K562 (cell line): ENCODE data around the gene PDZD2. TPM values are rescaled to one million over a fixed set of nuclear protein-coding genes. Genes with fewer than 3 reads are reported as not detected.

Source experiments
- ATAC-seq: fragments of 200-7000 bp; cut with Tn5 transposase; 3 replicates; pipeline ENCODE4 v1.9.1; 2020; ENCODE audit warnings: moderate library complexity
- BruUV-seq: library from RNA; stranded (reverse); fragments of 400-500 nt; replicated peaks from 2 replicates; lab custom pipeline; 2021; lab: Mats Ljungman, UMichigan
- CTCF ChIA-PET: fragments of 300-600 bp; formaldehyde crosslinking; extraction: SDS; loops from one replicate; lab custom pipeline; 2021; ENCODE audit warnings: low intra/inter-chr PET ratio; lab: Yijun Ruan, JAX
- POLR2A ChIA-PET: fragments of 300-600, 350-650 bp; sonication (Branson Sonifier 250); formaldehyde crosslinking; extraction: SDS; loops from one replicate; lab custom pipeline; 2021; ENCODE audit warnings: antibody characterized with exemption, inconsistent platforms; lab: Yijun Ruan, JAX
- DNase-seq, 4 experiments: peaks; one replicate each; pipeline versions ENCODE4 v3.0.0 to v3.0.0-alpha.2; 2011 to 2018; ENCODE audit warnings: low spot score in 3 of 4, mixed read lengths in 3 of 4; ENCODE audit errors: extremely low read depth in 1 of 4
- FAIRE-seq: peaks from 2 replicates; lab custom pipeline; 2011; peaks lifted over from hg19 to GRCh38; lab: Jason Lieb, UNC
- H2AFZ ChIP-seq: 2 replicates; pipeline ENCODE4 v1.6.0; 2011; ENCODE audit warnings: low read depth, low read length, control low read depth, inconsistent platforms
- H3K27ac ChIP-seq: fragments of 200-600 bp; 3 replicates; pipeline ENCODE4 v1.8.0; 2011; ENCODE audit warnings: low read depth, mild to moderate bottlenecking, control low read depth, inconsistent platforms, low read length, moderate library complexity, mixed read lengths; ENCODE audit errors: extremely low read depth
- H3K27me3 ChIP-seq, 2 experiments: fragments of 300-600 bp in 1 of 2; 2 replicates in 1 of 2; 3 replicates in 1 of 2; pipeline versions ENCODE4 v1.6.0 to v1.8.0; 2011; ENCODE audit warnings: inconsistent platforms in 2 of 2, low read length in 2 of 2, mild to moderate bottlenecking in 1 of 2, mixed read lengths in 1 of 2, moderate library complexity in 1 of 2; ENCODE audit not compliant: control insufficient read depth in 2 of 2, insufficient read depth in 2 of 2
- H3K36me3 ChIP-seq: fragments of 300-600 bp; 3 replicates; pipeline ENCODE4 v1.8.0; 2011; ENCODE audit warnings: mild to moderate bottlenecking, low read length, inconsistent platforms; ENCODE audit not compliant: control insufficient read depth, insufficient read depth
- H3K4me1 ChIP-seq, 2 experiments: fragments of 200-600 bp in 1 of 2; replicated peaks in 1 of 2; 2 replicates in 1 of 2; 3 replicates in 1 of 2; pipeline versions ENCODE4 v1.5.1 to v1.8.0; 2011; ENCODE audit warnings: inconsistent platforms in 2 of 2, low read length in 2 of 2, mild to moderate bottlenecking in 1 of 2, mixed read lengths in 1 of 2, moderate library complexity in 1 of 2; ENCODE audit not compliant: control insufficient read depth in 2 of 2, insufficient read depth in 2 of 2
- H3K4me2 ChIP-seq: 2 replicates; pipeline ENCODE4 v1.6.1; 2011; ENCODE audit warnings: low read length, control low read depth, inconsistent platforms, mixed read lengths; ENCODE audit not compliant: insufficient read depth
- H3K4me3 ChIP-seq: fragments of 200-600 bp; sonication (generic), shearing (Covaris generic); 2 replicates; pipeline ENCODE4 v1.5.1; 2016; ENCODE audit warnings: control low read depth, inconsistent platforms
- H3K79me2 ChIP-seq: fragments of 200-600 bp; 3 replicates; pipeline ENCODE4 v1.8.0; 2011; ENCODE audit warnings: low read length, inconsistent platforms; ENCODE audit not compliant: control insufficient read depth, insufficient read depth
- H3K9ac ChIP-seq, 2 experiments: 2 replicates each; pipeline versions ENCODE4 v1.6.0 to v1.6.1; 2011; ENCODE audit warnings: low read depth in 2 of 2, low read length in 2 of 2, control low read depth in 1 of 2, inconsistent platforms in 1 of 2, mild to moderate bottlenecking in 1 of 2, mixed read lengths in 1 of 2; ENCODE audit not compliant: insufficient read depth in 1 of 2
- H3K9me1 ChIP-seq: one replicate; pipeline ENCODE4 v1.6.0; 2011; ENCODE audit warnings: inconsistent platforms, mild to moderate bottlenecking, low read length, moderate library complexity; ENCODE audit not compliant: control insufficient read depth, insufficient read depth
- H3K9me3 ChIP-seq: replicated peaks from 2 replicates; pipeline ENCODE4 v1.5.1; 2011; ENCODE audit warnings: low read depth, low read length, inconsistent platforms; ENCODE audit not compliant: control insufficient read depth, insufficient read depth
- H4K20me1 ChIP-seq: replicated peaks from 2 replicates; pipeline ENCODE4 v1.6.1; 2011; ENCODE audit warnings: low read length, inconsistent platforms, mixed read lengths; ENCODE audit not compliant: control insufficient read depth, insufficient read depth
- CREB1 ChIP-seq, 2 experiments: sonication (generic) in 1 of 2; formaldehyde crosslinking in 1 of 2; IDR thresholded peaks; 2 replicates each; pipeline versions ENCODE4 v1.6.1 to v1.8.0; 2012 to 2022; ENCODE audit warnings: inconsistent platforms in 1 of 2, mild to moderate bottlenecking in 1 of 2, missing genetic modification reagents in 1 of 2, moderate library complexity in 1 of 2
- HBP1 ChIP-seq: fragments of 450-650 bp; formaldehyde crosslinking; IDR thresholded peaks from 2 replicates; pipeline ENCODE4 v1.4.0; 2022; ENCODE audit warnings: missing genetic modification characterization
- RHOXF2B ChIP-seq: fragments of 250-450 bp; sonication (Bioruptor Pico); conservative IDR thresholded peaks from 2 replicates; pipeline ENCODE4 v1.5.1; 2021
- ZFP36 ChIP-seq: fragments of 150-350 bp; IDR thresholded peaks from 2 replicates; pipeline ENCODE4 v1.6.1; 2018; ENCODE audit warnings: low read length, low read depth; ENCODE audit not compliant: partially characterized antibody
- ZNF184 ChIP-seq: sonication (generic); formaldehyde crosslinking; IDR thresholded peaks from 2 replicates; pipeline ENCODE4 v1.5.0; 2020; ENCODE audit warnings: missing genetic modification reagents
- WGBS: fragments of 100-300 bp; shearing (Covaris generic); methylation state at CpG from one replicate; pipeline ENCODE4 v1.1.6; 2016; ENCODE audit warnings: low coverage, mixed read lengths; ENCODE audit not compliant: insufficient coverage; ENCODE audit errors: missing lambda C conversion rate; 5-methylcytosine and 5-hydroxymethylcytosine counted together
- in situ Hi-C: fragments of 300-500 bp; cut with MboI; formaldehyde crosslinking; loops from 4 replicates; pipeline ENCODE4 v1.15.0; 2018; ENCODE audit warnings: inconsistent platforms, mixed read lengths
- intact Hi-C: fragments of 100-400 bp; cut with micrococcal nuclease; formaldehyde crosslinking; loops from 2 replicates; pipeline ENCODE4 v1.14.2; 2022
- polyA plus RNA-seq, 8 experiments: library from polyadenylated mRNA; depleted of rRNA in 4 of 8; stranded (reverse) in 5 of 8; unstranded in 3 of 8; fragments of >200 nt; fragmentation: Nextera tagmentation in 2 of 8; fragmentation: Illumina TruSeq in 1 of 8; extraction: Ambion mirVana in 2 of 8; extraction: Trizol in 1 of 8; gene quantifications; 2 replicates each; pipeline versions ENCODE4 v1.2.1 to v1.2.3, GENCODE V29; 2011 to 2014; ENCODE audit warnings: inconsistent platforms in 1 of 8, missing spikeins in 1 of 8
- total RNA-seq, 7 experiments: library from RNA; depleted of rRNA in 6 of 7; stranded (reverse); fragments of >200 nt in 6 of 7; fragmentation: Illumina TruSeq in 2 of 7; extraction: Trizol in 2 of 7; gene quantifications; 2 replicates each; pipeline versions ENCODE4 v1.2.1 to v1.2.3, GENCODE V29; 2011 to 2021; ENCODE audit warnings: low replicate concordance in 1 of 7

Gene PDZD2
- total and polyA plus RNA-seq, 9 of the 15 experiments (the other 6 are each of a cell fraction or from before 2014, with no cell fraction given), result 0.02 to 0.08 (median 0.04) TPM; not detected in 6

- ATAC-seq (no peak), DNase-seq (no peak), FAIRE-seq (no peak)
- Histone ChIP-seq H3K27me3 (peaks cover 9 to 26% of the 10 kb centered on the region in 2 experiments), H3K36me3 (no peaks in the 10 kb centered on the region), H3K4me2 (no peak overlapping the region), H3K4me3 (no peak overlapping the region), H4K20me1 (peaks cover 3% of the 10 kb centered on the region; the same call in 1 of the 2 replicates), H3K9me1 (no peaks in the 10 kb centered on the region), H3K9me3 (no peaks in the 10 kb centered on the region), H3K79me2 (no peaks in the 10 kb centered on the region), H3K9ac (no peak overlapping the region), H3K4me1 (peaks cover 5 to 12% of the 10 kb centered on the region in 2 experiments; a peak in 3 of 5 replicates), H2AFZ (no peak overlapping the region), H3K27ac (no peak overlapping the region)
- TF ChIP-seq HBP1 (no peak), CREB1 (IDR thresholded peaks at IDR 0.05) (no peak), CREB1 (CRISPR knock-in tag; IDR thresholded peaks at IDR 0.05) (no peak), RHOXF2B (no peak), ZNF184 (CRISPR knock-in tag) (no peak), ZFP36 (no peak)
- intact Hi-C loops (no loop called here), in situ Hi-C loops (no loop called here)
- ChIA-PET POLR2A (interaction anchor here (0.6 kb wide), 1 partner anchor 63 kb away, joined by 3 read pairs; no protein-coding TSS in a partner anchor), CTCF (no interaction called here)
- no TSS peak for BruUV-seq
- WGBS, result 47% methylated on average over 6 of the region's 6 CpGs
Measured at GRCh38 chr5:31637851-31638250, 1.1 kb upstream of the PDZD2 start.
